Caco-2 (cell line): ENCODE results near the gene SP100. TPM values are rescaled to one million over a fixed set of nuclear protein-coding genes. Genes with fewer than 3 reads are reported as not detected.

Experiments
- BruUV-seq: library from RNA; stranded (reverse); fragments of 400-500 nt; replicated peaks from 2 replicates; lab custom pipeline; 2021; lab: Mats Ljungman, UMichigan
- CTCF ChIA-PET: fragments of 300-600 bp; sonication (Branson Sonifier 250); formaldehyde crosslinking; loops from one replicate; lab custom pipeline; 2022; ENCODE audit warnings: antibody characterized with exemption; lab: Charles Lee
- POLR2A ChIA-PET: fragments of 300-600 bp; sonication (Branson Sonifier 250); formaldehyde crosslinking; loops from one replicate; lab custom pipeline; 2022; ENCODE audit warnings: antibody characterized with exemption; lab: Charles Lee
- DNase-seq, 2 experiments: peaks; one replicate each; pipeline versions ENCODE4 v3.0.0 to v3.0.0-alpha.2; 2020 to 2022
- H3K27me3 ChIP-seq: replicated peaks from 2 replicates; pipeline ENCODE4 v1.6.0; 2011; ENCODE audit warnings: low read length; ENCODE audit not compliant: control insufficient read depth, insufficient read depth
- H3K36me3 ChIP-seq: 2 replicates; pipeline ENCODE4 v1.5.1; 2011; ENCODE audit warnings: low read length; ENCODE audit not compliant: control insufficient read depth, insufficient read depth
- H3K4me1 ChIP-seq: fragments of 250-450 bp; sonication (Bioruptor Pico); 2 replicates; pipeline ENCODE4 v1.5.1; 2020; ENCODE audit warnings: mild to moderate bottlenecking
- H3K4me3 ChIP-seq: 2 replicates; pipeline ENCODE4 v1.5.1; 2011; ENCODE audit warnings: low read depth, mild to moderate bottlenecking, control low read depth, low read length
- H3K9me3 ChIP-seq: fragments of 250-450 bp; sonication (Bioruptor Pico); 2 replicates; pipeline ENCODE4 v1.5.1; 2020; ENCODE audit warnings: mild to moderate bottlenecking, moderate library complexity
- H3K27ac Mint-ChIP-seq: one replicate; pipeline ENCODE4 v1.8.0; 2022; ENCODE audit warnings: mixed read lengths; ENCODE audit not compliant: unreplicated experiment
- H3K27me3 Mint-ChIP-seq: one replicate; pipeline ENCODE4 v1.8.0; 2022; ENCODE audit warnings: mixed read lengths; ENCODE audit not compliant: insufficient read depth, unreplicated experiment
- H3K36me3 Mint-ChIP-seq: one replicate; pipeline ENCODE4 v1.8.0; 2022; ENCODE audit warnings: mild to moderate bottlenecking, mixed read lengths; ENCODE audit not compliant: insufficient read depth, unreplicated experiment
- H3K4me1 Mint-ChIP-seq: one replicate; pipeline ENCODE4 v1.8.0; 2022; ENCODE audit warnings: low read depth, mixed read lengths; ENCODE audit not compliant: unreplicated experiment
- H3K4me3 Mint-ChIP-seq: one replicate; pipeline ENCODE4 v1.8.0; 2022; ENCODE audit warnings: mild to moderate bottlenecking, moderate library complexity, mixed read lengths; ENCODE audit not compliant: unreplicated experiment
- H3K9me3 Mint-ChIP-seq: one replicate; pipeline ENCODE4 v1.8.0; 2022; ENCODE audit warnings: mixed read lengths; ENCODE audit not compliant: unreplicated experiment
- intact Hi-C: fragments of 100-400 bp; cut with micrococcal nuclease; formaldehyde crosslinking; loops from one replicate; pipeline ENCODE4 v1.10.0; 2022; ENCODE audit not compliant: unreplicated experiment
- total RNA-seq: library from RNA; stranded (reverse); gene quantifications from 2 replicates; pipeline ENCODE4 v1.2.3, GENCODE V29; 2022
- TF ChIP-seq, protein P1 (sequence below), 2 experiments: fragments of 200-600 bp in 1 of 2; IDR thresholded peaks; 1 replicate in 1 of 2; 2 replicates in 1 of 2; pipeline versions ENCODE4 v1.5.1 to v1.8.0; 2011 to 2022; ENCODE audit warnings: antibody characterized with exemption in 1 of 2, control low read depth in 1 of 2, inconsistent platforms in 1 of 2, low read depth in 1 of 2, low read length in 1 of 2, mild to moderate bottlenecking in 1 of 2, moderate library complexity in 1 of 2; ENCODE audit not compliant: insufficient read depth in 1 of 2, severe bottlenecking in 1 of 2, unreplicated experiment in 1 of 2

The SP100 gene
- total RNA-seq, 1 experiment from 2014 or later = 7.8 TPM

DNA sequence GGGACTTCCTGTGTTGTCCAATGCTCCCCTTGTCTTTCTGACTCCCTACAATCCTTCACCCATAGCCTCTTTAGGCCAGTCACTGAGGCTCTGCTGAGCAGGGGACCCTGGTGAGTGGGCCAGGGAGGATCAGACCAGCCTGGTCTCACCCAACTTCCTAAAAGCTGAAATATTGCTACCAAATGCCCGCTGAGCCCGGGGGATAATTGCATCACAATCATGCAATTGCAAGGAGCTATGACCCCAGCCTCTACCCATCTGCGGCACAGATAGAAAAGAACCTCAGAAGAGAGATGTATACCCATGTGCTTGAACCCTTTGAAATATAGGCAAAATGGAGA is 3.7 kb upstream of the SP100 start:
- Histone ChIP-seq H3K36me3 (no peaks in the 10 kb centered on the region), H3K9me3 (no peaks in the 10 kb centered on the region), H3K4me3 (peak overlapping the region; percentile 64), H3K27me3 (no peaks in the 10 kb centered on the region), H3K4me1 (no peaks in the 10 kb centered on the region)
- BruUV-seq = no TSS peak
- CTCF ChIA-PET = no interaction called here
- Mint-ChIP-seq H3K36me3 (no peaks in the 10 kb centered on the region), H3K27ac (no peak overlapping the region), H3K27me3 (no peaks in the 10 kb centered on the region), H3K9me3 (no peaks in the 10 kb centered on the region), H3K4me3 (peak overlapping the region; percentile 98), H3K4me1 (no peaks in the 10 kb centered on the region)
- POLR2A ChIA-PET = no interaction called here
- DNase-seq = no peak
- TF ChIP-seq, protein P1, sequence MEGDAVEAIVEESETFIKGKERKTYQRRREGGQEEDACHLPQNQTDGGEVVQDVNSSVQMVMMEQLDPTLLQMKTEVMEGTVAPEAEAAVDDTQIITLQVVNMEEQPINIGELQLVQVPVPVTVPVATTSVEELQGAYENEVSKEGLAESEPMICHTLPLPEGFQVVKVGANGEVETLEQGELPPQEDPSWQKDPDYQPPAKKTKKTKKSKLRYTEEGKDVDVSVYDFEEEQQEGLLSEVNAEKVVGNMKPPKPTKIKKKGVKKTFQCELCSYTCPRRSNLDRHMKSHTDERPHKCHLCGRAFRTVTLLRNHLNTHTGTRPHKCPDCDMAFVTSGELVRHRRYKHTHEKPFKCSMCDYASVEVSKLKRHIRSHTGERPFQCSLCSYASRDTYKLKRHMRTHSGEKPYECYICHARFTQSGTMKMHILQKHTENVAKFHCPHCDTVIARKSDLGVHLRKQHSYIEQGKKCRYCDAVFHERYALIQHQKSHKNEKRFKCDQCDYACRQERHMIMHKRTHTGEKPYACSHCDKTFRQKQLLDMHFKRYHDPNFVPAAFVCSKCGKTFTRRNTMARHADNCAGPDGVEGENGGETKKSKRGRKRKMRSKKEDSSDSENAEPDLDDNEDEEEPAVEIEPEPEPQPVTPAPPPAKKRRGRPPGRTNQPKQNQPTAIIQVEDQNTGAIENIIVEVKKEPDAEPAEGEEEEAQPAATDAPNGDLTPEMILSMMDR (IDR thresholded peaks at IDR 0.05; ENCODE audit: insufficient read depth in 1 of 2, low read depth in 1 of 2, low read length in 1 of 2, severe bottlenecking in 1 of 2, unreplicated experiment in 1 of 2) = no peak
- intact Hi-C loops = no loop called here

DNA sequence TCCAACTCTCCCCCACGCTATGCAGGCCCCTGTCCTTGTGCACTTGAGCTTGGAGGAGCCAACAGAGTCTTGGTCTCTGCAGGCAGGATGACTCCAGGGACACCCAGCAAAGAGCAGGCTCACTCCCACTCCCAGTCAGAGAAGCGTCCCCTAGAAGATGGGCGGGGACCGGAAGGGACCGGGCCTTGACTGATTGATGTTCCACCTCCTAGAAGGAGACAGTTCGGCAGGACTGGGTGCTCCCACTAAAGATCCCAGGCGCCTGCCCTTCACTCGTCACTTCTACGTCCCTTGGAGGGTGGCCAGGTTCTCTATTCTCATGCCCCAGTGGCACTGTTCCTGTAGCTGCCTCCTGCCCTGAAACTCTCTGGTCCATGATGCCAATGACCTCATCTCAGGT is 3.2 kb upstream of the SP100 start:
- no peaks in the 10 kb centered on the region for H3K27me3 ChIP-seq
- H3K9me3 ChIP-seq = no peaks in the 10 kb centered on the region
- no peak overlapping the region for H3K4me3 ChIP-seq
- H3K4me1 ChIP-seq = no peaks in the 10 kb centered on the region
- Mint-ChIP-seq H3K4me1 (no peaks in the 10 kb centered on the region), H3K27ac (no peak overlapping the region), H3K4me3 (peak overlapping the region; percentile 98), H3K36me3 (no peaks in the 10 kb centered on the region), H3K27me3 (no peaks in the 10 kb centered on the region), H3K9me3 (no peaks in the 10 kb centered on the region)
- DNase-seq = no peak
- intact Hi-C loops = no loop called here
- no TSS peak for BruUV-seq
- TF ChIP-seq, protein P1 (IDR thresholded peaks at IDR 0.05; ENCODE audit: insufficient read depth in 1 of 2, low read depth in 1 of 2, low read length in 1 of 2, severe bottlenecking in 1 of 2, unreplicated experiment in 1 of 2) = no peak
- ChIA-PET POLR2A (no interaction called here), CTCF (no interaction called here)
- no peaks in the 10 kb centered on the region for H3K36me3 ChIP-seq

DNA sequence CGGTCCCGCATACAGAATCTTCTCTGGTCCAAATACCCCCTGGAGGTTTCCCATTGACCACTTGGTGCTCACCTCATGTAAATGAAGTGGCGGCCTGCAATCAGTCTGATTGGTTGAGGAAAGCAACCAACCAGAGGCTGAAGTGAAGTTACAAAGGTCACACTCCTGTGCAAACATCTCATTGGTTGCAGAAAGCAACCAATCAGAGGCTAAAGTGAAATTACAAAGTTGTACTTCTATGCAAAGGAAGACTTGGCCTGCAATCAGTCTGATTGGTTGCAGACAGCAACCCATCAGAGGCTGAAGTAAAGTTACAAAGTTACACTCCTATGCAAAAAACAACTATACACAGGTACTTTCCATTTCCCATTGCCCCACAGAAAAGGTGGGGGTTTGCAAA is 2.5 kb upstream of the SP100 start:
- Histone ChIP-seq H3K9me3 (no peaks in the 10 kb centered on the region), H3K27me3 (no peaks in the 10 kb centered on the region), H3K36me3 (no peaks in the 10 kb centered on the region), H3K4me3 (no peak overlapping the region), H3K4me1 (no peaks in the 10 kb centered on the region)
- POLR2A ChIA-PET = no interaction called here
- Mint-ChIP-seq H3K9me3 (no peaks in the 10 kb centered on the region), H3K27me3 (no peaks in the 10 kb centered on the region), H3K4me1 (no peaks in the 10 kb centered on the region), H3K36me3 (no peaks in the 10 kb centered on the region), H3K27ac (no peak overlapping the region), H3K4me3 (no peak overlapping the region)
- CTCF ChIA-PET = no interaction called here
- TF ChIP-seq, protein P1 (IDR thresholded peaks at IDR 0.05; ENCODE audit: insufficient read depth in 1 of 2, low read depth in 1 of 2, low read length in 1 of 2, severe bottlenecking in 1 of 2, unreplicated experiment in 1 of 2) = no peak
- DNase-seq = no peak
- intact Hi-C loops = no loop called here
- no TSS peak for BruUV-seq
